GM19397 (cell line): ENCODE measurements around the gene KNOP1.

Source experiments
- ATAC-seq: cut with Tn5 transposase; IDR thresholded peaks from one replicate; pipeline ENCODE4 v1.9.1; 2021; ENCODE audit warnings: mild to moderate bottlenecking, moderate library complexity; ENCODE audit not compliant: unreplicated experiment

Gene KNOP1, protein sequence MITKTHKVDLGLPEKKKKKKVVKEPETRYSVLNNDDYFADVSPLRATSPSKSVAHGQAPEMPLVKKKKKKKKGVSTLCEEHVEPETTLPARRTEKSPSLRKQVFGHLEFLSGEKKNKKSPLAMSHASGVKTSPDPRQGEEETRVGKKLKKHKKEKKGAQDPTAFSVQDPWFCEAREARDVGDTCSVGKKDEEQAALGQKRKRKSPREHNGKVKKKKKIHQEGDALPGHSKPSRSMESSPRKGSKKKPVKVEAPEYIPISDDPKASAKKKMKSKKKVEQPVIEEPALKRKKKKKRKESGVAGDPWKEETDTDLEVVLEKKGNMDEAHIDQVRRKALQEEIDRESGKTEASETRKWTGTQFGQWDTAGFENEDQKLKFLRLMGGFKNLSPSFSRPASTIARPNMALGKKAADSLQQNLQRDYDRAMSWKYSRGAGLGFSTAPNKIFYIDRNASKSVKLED

DNA sequence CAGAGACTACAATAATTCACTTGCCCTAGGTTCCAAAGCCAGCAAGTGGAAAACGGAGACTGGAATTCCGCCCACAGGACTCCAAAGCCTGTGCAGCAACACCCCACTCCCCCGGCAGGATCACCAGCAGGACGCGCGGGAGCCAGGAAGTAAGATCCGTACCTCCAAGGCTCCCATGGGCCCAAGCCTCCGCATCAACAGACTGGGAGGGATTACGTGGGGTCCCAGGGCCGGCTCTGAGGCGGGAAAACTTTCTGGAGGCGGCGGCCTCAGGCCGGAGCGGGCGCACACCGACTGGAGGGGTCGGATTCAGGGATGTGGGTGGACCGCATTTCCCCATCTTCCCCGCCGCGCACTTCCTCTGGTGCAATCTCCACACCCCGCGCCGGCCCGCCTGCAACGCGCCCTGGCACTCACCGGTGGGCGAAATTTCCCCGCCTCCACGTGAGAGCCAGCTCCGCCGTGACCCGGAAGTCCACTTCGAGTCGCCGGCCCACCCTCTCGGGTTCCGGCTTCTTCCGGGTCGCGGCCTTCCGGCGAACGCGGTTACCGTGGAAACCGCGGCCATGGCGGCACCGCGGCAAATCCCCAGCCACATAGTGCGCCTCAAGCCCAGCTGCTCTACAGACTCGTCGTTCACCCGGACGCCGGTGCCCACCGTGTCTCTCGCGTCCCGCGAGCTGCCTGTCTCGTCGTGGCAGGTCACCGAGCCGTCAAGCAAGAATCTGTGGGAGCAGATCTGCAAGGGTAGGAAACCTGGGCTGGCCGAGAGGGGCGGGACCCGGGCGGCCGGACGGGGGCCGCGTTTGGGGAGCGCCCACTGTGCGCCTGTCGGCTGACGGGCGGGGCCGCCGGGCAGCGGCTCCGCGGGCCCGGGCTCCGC lies at the start of gene KNOP1, which contains the start of gene IQCK:
KNOP1 (minus strand) TSS at position 487 of the 883 bp plus-strand sequence. CDS start 3,192 bp downstream, outside the sequence.
IQCK (plus strand) TSS at position 531 of the 883 bp plus-strand sequence; CDS start at position 567, 36 bp downstream.
- ATAC-seq = peak; percentile 98

DNA sequence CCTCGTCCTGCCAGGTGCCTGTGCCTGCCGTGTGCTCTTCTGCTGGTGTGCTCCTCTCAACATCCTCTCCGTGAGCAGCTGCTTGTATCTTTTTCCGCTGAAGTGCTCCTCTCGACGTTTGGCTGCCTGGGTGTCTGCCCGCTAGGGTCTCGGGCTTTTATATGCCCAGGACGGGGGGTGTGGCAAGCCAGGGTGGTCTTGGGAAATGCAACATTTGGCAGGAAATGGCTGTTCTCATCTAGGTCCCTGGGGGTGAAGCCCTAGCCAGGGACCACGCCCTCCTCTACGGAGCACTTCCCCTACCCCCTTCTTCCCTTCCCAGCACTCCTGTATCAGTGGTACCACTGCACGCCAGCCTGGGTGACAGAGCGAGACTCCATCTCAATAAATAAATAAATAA lies 49.5 kb upstream of the KNOP1 start:
- no peak for ATAC-seq

DNA sequence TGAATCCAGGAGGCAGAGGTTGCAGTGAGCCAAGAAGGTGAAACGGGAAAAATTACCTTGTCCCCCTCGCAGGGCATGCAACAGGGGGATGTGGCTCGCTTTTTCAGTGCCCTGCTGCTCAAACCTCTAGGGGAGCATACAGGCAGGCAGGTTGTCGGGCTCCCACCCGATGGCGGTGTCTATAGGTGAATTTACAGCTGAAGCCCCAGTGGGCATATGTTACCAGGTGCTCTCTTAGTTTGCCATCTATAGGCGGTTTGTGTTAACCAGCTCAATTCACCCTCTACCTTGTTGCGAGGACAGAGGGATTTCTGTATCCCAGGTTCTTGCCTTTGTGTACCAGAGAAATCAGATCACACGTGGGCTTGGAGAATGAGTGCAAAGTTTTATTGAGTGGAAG lies 49.0 kb upstream of the KNOP1 start:
- no peak for ATAC-seq

DNA sequence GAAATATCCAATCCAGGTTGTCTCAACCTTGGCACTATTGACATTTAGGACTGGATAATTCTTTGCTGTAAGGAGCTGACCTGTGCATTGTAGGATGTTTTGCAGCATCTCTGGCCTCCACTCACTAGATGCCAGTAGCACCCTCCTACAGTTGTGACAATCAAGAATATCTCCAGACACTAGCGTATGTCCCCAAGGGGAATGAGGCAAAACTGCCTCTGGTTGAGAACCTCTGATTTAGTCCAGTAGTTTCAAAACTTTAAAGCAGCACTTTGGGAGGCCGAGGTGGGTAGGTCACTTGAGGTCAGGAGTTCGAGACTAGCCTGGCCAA lies 48.5 kb upstream of the KNOP1 start:
- ATAC-seq = no peak

DNA sequence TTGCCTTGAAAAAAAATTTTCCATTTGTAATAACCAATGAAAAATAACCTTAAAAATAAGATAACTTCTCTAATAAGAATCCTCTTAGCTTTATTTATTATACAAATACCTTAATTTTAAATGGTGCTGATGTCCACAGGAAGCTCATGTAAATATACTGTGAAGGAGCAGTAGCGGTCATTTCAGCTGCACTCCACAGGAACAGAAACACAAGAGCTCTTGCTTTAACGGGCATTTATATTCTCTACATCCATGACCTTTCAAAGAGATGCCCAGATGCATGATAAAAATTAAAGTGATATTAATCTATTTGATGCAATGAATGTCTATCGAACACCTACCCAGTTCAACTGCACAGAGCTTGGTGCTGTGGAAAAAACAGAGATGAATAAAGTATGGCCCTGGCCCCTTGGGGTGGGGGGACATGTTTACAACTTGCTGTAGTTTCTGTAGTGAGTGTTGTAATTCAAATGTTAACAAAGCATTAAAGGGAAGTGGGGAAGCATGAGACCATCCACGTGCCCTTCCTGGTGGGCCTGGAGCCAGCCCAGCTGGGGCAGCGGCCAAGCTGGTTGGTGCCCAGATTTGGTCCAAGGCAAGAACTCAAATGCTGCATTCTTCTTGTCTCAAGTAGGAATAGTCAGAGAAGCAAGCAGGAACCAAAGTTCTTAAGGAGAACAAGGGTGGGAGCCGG lies 48.0 kb upstream of the KNOP1 start:
- no peak for ATAC-seq

DNA sequence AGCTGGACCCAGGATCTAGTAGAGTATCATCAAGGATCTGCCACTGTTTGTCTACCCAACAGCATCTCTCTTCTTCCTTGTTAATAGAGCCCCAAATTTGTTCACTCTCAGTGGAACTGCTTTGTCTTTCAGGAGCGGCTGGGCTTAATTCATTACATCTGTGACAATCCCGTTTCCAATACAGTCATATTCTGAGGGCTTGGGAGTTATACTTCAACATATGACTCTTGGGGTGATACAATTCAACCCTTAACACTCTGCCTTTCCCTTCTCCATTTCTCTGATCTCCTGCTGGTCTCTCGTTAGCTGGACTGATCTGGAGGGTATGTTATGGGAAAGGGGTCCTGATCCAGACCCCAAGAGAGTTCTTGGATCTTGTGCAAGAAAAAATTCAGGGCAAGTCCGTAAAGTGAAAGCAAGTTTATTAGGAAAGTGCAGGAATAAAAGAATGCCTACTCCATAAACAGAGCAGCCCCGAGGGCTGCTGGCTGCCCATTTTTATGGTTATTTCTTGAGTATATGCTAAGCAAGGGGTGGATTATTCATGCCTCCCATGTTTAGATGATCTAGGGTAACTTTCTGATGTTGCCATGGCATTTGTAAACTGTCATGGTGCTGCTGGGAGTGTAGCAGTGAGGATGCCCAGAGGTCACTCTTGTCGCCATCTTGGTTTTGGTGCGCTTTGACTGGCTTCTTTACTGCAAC lies 42.5 kb upstream of the KNOP1 start:
- ATAC-seq = no peak

DNA sequence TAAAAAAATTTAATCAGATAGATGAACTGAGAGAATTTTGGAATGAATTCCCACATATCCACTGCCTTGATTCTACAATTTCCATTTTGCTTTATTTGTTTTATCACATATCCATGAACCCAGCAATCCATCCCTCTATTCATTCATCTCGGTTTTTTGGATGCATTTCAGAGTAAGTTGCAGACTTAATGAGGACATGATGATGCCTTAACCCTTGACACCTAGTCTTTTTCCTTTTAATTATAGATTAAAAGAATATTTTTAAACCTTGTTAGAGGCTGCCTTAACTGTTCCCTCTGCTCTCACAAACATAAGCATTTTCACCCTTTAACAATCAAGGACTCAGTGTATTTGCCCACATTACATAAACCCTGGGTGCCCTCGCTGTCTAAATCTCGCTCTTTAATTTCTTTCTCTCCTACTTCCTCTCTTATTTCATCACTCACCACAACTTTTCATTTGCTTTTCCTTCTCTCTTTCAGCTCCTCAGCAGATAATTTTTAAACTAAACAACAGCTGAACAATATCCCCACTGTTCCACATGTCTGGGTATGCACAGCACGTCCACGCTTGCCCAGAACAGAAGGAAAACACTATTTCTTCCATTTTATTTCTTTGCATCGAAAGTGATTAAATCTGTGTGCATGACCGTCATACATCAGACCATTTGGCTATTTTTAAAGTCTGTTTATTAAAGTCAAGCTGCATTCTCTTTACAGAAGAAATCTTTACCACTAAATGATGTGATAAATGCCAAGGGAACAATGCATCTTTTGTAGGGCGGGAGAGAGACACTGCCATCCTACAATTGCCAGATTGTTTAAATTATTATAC lies 40.0 kb upstream of the KNOP1 start:
- ATAC-seq = no peak

DNA sequence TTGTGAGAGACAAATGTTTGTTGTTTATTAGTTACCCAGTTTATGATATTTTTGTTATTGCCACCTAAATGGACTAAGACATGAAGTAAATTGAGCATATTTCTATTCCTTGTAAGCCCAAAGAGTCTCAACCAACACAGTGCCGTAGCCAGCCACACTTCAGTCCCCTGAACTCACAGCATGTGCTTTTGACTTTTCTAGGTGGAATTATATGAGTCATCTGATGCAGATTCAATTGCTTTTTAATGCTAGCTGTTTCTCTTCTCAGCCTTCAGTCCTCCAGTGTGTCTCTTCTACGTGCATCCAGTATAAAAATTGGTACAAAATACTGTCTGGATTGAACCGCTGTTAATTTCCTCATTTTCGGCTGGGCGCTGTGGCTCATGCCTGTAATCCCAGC lies 39.0 kb upstream of the KNOP1 start:
- ATAC-seq = no peak

DNA sequence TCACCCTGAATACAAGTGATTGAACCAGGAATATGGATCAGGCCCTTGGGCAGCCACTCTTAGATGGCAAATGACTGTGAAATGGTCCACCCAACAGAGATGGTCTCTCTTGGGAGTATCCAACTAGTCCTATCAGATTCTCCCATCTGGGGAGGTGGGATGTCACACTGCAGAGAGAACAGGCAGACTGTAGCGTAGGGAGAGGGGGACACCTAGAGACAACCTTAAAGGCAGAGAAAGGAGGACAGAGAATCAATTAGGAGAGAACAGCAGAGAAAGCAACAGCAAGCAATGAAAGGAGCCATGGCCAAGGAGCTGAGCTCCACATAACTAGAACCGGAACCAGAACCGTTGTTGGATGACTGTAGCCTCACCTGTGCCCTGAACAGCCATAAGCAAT lies 37.2 kb upstream of the KNOP1 start:
- ATAC-seq = no peak

DNA sequence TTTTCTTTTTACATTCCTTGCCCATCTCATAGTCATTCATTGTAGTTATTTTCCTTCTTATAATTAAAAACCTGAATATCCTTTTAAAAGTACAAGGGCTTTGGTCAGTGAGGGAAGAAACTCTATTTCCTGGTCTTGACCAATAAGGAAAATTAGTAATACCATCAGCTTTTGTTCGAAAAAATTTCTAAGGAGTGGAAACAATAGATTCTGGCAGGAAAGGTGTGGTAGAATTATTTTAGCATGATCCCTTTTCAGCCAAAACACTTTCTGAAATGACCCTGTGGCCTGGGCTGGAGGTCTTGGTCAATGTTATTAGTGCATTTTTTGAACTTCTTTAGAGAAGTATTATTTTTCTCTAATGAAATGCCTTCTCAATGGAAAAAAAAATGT lies 36.6 kb upstream of the KNOP1 start:
- ATAC-seq = no peak

DNA sequence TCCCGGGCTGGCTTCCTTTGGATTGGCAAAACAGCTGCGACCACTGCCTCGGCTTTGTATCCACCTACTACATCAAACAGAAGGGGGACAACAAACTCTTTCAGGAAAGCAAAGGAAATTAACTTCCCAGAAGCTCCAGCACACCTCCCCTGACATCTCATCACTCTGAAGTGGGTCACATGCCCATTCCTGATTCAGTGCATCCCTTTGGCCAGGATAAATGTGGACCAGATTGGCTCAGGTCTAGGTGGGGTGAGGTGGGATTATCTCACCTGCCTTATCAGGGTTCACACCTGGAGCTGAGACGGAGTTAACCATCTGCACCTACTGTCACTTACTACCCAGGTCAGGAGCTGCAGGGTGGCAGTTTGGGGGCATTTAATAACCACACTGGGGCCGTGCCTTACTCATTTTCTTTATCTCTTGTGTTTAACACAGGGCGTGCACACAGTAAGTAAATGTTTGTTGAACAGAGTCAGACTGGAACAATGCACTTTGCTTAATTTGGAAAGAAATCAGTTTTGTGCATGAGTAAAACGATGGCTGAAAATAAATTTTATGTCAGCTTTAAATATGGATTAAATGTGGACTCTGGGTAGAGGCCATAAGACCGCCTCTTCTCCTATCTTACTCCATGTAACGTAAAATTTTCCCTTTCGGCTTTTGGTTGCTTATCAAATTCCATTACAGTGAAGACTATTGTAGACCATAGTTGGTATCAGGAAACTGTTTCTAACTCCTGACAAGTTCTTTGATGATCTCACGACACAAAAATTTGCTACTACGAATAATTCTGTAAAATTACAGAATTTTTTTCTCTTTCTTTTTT lies 36.0 kb upstream of the KNOP1 start:
- ATAC-seq = no peak

DNA sequence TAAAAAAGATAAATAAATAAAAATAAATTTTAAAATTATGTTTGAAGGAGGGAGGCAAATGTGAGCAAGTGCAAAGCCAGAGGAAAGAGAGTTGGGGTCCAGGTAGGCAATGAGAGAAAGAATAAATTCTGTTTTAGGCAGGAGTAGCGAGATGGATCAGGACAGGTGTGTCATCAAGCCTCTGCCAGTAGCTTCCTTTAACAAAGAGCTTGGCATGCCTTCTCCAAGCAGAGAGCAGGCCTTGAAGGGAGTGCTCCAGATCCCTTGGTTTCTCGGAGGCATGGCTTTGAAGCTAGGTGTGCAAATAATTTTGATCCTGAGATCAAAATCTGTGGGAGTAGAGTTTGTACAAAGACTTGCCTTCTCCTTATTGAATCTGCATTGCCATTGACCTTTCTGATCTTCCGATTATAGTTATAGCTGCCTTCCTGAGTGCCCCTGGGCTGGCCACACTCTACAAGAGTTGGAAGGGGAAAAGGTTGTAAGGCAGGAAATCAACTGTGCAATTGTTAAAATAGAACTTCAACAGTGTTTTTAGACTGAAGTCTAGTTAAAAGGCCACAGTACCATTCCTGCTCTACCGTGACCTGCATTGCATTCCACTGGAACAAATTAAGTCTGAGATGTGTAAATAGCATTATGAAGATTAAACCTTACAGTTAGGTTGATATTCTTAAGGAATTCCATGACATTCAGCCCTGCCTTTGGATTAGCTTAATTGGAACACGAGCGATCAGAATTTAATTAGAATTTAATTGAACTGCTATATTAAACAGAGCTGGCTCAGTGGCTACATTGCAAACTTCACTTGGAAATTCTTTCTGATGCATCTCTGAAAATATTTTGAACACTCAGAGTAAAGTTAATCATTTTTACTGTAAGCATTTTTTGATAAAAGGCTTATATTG lies 33.7 kb upstream of the KNOP1 start:
- no peak for ATAC-seq

DNA sequence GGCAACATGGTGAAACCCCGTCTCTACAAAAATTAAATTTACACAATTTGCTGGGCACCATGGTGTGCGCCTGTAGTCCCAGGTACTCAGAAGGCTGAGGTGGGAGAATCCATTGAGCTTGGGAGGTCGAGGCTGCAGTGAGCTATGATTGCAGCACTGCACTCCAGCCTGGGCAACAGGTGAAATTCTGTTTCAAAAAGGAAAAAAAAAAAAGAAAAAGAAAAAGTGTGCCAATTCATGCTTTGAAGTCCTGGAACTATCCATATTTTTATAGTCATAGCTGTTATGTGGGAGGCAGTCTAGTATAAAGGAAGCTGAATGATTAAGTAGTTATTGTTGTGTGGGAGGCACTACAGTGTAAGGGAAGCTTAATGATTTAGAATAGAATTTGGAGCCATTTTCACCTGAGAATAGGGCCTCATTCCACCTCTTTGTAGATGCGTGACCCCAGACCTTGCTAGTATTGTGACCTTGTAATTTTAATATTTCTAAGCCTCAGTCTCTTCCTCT lies 31.6 kb upstream of the KNOP1 start:
- ATAC-seq = no peak

DNA sequence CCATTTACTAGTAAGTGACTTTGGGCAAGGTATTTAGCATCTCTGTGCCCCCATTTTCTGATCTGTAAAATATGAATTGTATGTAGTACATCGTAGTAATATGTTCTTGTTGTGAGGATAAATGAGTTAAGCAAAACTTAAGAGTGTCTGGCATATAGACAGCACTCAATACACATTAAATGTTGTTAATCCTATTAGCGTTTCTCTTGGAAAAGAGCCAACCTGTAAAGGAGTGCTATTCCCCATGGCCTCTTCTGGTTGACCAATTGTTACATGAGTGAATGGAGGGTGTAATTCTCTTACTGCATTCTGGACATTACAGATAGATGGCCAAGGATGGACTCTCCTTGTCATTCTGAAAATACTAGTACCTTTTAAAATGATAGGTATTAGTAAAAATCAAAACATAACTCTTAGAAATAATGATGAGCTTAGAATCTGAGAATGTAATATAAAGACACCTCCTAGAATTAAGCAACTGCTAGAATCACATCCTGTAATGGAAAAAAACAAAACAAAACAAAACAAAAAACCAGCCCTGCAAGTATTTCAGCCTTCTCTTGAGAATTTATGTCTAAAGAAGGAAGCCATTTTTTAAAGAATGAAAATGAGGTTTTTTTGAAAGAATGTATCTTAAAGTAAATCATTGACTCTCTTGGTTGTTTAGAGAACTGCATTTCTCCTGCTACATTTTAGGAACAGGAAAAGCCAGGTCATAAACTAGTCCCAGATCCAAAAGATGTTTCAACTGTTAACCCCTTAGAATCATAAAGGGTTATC lies 30.6 kb upstream of the KNOP1 start:
- no peak for ATAC-seq

DNA sequence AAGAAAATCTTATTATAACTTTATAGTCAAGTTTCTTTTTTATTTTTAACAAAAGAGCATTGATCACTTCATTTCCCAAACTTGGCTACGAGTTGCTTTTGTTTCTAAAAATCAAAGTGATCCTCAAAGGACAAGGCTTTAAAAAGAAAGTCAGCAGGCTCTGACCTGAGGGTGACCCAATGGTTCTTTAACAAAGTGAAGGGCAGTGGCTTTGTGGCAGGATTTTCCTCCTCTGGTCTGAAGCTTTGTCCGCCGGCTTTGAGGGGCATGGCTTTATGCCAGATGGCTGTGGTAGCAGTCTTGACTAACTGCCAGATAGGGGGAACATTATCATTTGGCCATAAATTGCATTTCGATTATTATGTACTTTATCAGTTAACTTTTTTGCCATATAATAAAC lies 28.5 kb upstream of the KNOP1 start:
- ATAC-seq = no peak

DNA sequence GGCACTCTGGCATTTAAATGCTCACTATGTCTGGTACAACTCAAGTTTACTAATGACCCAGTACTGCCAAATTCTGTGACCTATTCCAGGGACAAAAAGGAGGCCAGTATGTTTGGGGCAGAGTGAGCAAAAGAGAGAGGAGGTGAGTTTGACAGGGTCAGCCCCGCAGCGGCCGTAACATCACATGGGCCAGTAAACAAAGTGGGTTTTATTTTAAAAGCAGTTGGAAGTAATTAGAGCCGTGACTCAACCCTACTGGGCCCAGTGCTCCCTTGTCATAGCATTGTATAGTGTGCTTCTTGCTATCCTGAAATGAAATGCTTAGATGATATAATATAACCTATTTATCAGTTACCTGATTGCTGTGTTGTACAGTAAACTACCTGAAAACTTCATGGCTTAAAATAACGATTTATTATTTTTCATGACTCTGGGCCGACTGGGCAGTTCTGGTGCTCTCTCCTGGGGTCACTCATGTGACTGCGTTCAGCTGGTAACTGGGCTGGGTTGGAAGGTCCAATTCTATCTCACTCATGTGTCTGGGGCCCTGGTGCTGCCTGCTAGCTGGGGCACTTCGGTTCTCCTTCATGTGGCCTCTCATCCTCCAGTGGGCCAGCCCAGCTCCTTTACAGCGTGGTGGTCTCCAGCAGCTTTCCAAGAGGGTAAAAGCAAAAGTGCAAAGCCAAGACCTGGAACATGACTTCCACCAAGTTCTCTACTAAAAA lies 27.4 kb upstream of the KNOP1 start:
- ATAC-seq = no peak
